ENCODE measurements around the gene PGBD1. TPM values are rescaled to one million over a fixed set of nuclear protein-coding genes. Genes with fewer than 3 reads are reported as not detected.
A peak's percentile ranks its signal among the peaks of the same experiment; 100 is the strongest.

Gene PGBD1
- total RNA-seq, 4 donors from 2014 or later: 2.6 to 10.9 (median 7.0) TPM

DNA sequence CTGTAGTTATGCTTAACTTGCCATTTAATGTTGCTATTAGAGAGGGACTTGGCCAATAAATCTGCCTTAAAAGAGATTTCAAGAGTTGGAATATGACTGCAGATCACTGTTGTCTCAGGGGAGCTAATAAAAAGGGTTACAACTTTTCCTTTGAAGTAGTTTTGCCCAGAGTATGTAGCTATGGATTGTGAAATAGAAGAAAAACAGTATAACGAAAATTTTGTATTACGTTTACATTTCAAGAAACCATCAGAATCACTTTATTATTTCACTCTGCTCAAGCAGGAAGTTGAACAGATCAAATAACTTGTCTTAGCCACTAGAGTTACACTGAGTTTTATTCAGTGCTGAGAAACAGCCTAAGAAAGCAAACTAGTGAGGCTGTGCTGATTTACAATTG lies 17.4 kb upstream of the PGBD1 start:
- H3K36me3 ChIP-seq: no peaks in the 10 kb centered on the region
- H3K27ac ChIP-seq: no peak overlapping the region
- H3K4me1 ChIP-seq: no peaks in the 10 kb centered on the region
- H3K9me3 ChIP-seq: peaks cover 0 to 3% of the 10 kb centered on the region in 2 donors
- TF ChIP-seq, protein P1, sequence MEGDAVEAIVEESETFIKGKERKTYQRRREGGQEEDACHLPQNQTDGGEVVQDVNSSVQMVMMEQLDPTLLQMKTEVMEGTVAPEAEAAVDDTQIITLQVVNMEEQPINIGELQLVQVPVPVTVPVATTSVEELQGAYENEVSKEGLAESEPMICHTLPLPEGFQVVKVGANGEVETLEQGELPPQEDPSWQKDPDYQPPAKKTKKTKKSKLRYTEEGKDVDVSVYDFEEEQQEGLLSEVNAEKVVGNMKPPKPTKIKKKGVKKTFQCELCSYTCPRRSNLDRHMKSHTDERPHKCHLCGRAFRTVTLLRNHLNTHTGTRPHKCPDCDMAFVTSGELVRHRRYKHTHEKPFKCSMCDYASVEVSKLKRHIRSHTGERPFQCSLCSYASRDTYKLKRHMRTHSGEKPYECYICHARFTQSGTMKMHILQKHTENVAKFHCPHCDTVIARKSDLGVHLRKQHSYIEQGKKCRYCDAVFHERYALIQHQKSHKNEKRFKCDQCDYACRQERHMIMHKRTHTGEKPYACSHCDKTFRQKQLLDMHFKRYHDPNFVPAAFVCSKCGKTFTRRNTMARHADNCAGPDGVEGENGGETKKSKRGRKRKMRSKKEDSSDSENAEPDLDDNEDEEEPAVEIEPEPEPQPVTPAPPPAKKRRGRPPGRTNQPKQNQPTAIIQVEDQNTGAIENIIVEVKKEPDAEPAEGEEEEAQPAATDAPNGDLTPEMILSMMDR (IDR thresholded peaks at IDR 0.05): no peak
- no peak for TF ChIP-seq POLR2A (IDR thresholded peaks at IDR 0.05)
- H3K27me3 ChIP-seq: no peaks in the 10 kb centered on the region
- no peak overlapping the region for H3K4me3 ChIP-seq
- intact Hi-C loops (cut with DNase I; ENCODE audit: low total_unique reads): no loop called here
- no peak for DNase-seq

DNA sequence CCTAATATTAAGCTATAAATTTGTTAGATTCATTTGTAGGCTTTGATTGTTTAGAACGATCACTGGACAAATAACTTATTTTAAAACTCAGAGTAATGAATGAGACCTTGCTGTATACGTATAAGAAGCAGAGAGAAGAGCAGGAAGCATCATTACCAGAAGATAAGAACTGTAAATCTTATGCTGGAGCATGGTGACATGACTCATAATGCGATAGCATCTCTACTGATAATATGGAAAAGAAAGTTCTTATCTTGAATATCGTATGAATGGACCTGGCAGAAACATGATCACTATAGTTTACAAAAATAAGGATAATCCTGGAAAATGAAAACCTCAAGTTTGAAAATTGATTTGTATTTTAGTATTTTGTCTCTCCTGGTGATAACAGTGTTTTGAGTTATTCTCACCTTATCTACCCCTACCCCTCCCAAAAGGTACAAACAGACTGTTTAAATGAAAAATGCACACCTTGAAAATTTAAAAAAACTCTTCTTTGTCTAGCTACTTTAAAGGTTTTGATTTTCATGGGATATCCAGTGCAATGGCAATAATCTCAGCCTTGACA lies 16.5 kb upstream of the PGBD1 start:
- H3K36me3 ChIP-seq: no peaks in the 10 kb centered on the region
- no peak overlapping the region for H3K4me3 ChIP-seq
- H3K27me3 ChIP-seq: no peaks in the 10 kb centered on the region
- H3K9me3 ChIP-seq: peaks cover 0 to 3% of the 10 kb centered on the region in 2 donors
- intact Hi-C loops (cut with DNase I; ENCODE audit: low total_unique reads): no loop called here
- DNase-seq: no peak
- no peak for TF ChIP-seq POLR2A (IDR thresholded peaks at IDR 0.05)
- TF ChIP-seq, protein P1 (IDR thresholded peaks at IDR 0.05): no peak
- no peak overlapping the region for H3K27ac ChIP-seq
- no peaks in the 10 kb centered on the region for H3K4me1 ChIP-seq

DNA sequence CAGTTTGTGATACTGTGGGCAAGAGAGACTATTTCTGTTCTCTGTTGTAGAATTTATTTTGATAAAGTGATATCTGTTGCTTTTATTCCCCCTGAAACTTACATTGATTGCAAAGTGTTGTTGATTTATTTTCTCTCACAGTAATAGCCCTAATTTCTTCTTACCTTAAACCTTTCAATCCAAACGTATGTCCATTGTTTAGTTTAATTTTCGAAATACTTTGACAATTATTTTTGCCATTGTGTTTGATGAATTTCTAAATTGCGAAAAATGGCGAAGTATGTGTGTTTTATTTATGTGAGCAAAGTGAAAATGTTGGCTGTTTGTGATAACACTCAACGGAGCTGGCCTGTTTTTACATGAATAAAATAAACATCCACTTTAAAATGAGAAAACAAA lies 14.8 kb upstream of the PGBD1 start:
- Histone ChIP-seq H3K4me1 (no peaks in the 10 kb centered on the region), H3K36me3 (no peaks in the 10 kb centered on the region), H3K4me3 (peak overlapping the region; percentile 86 to 90), H3K9me3 (no peaks in the 10 kb centered on the region), H3K27ac (peak overlapping the region; percentile 85 to 89), H3K27me3 (no peaks in the 10 kb centered on the region)
- TF ChIP-seq, protein P1 (IDR thresholded peaks at IDR 0.05): no peak
- no peak for TF ChIP-seq POLR2A (IDR thresholded peaks at IDR 0.05)
- DNase-seq: no peak
- intact Hi-C loops (cut with DNase I; ENCODE audit: low total_unique reads): no loop called here

DNA sequence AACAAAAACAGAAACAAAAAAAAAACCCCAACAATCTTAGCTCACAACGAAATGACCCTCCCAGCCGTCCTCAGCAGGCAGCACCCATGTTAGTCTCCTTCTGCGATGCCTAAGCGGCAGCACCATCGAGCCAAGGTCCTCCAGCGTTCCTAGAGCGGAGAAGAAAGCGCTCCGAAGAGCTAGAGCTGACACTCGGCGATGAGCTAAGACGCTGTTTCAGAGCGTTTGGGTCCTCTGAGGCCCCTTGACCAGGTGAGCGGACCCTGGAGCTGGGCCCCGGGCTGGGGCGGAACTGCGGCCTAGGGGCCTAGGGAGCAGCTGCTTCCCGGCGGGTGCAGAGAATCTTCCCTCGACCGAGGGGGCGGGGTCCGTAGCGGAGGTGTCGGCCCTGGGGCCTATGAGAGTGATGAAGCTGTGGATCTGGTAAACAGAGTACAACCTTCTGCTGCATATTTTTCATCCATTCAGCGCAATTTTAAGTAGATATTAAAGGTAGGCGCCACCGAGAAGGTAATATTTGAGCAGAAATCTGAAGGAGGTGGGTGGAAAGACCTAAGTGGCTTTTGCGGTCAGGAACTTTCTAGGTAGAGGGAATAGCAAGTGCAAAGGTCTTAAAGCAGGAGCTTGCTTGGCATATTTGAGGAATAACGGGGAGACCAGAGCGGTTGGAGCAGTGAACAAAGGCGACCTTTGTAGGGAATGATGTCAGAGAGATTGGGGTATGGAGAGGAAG lies 14.2 kb upstream of the PGBD1 start, which contains the start of gene ZSCAN26:
Gene ZSCAN26 (plus strand): TSS at position 182 of the 733 bp plus-strand sequence. CDS start 4,777 bp downstream, outside the sequence.
- no peaks in the 10 kb centered on the region for H3K4me1 ChIP-seq
- H3K27me3 ChIP-seq: no peaks in the 10 kb centered on the region
- intact Hi-C loops (cut with DNase I; ENCODE audit: low total_unique reads): no loop called here
- H3K27ac ChIP-seq: peak within 1 kb of the TSS; percentile 85 to 89
- H3K4me3 ChIP-seq: peak within 1 kb of the TSS; percentile 86 to 90
- H3K9me3 ChIP-seq: no peaks in the 10 kb centered on the region
- DNase-seq: peak; percentile 81 to 91
- H3K36me3 ChIP-seq: no peaks in the 10 kb centered on the region
- TF ChIP-seq, protein P1 (IDR thresholded peaks at IDR 0.05): peak in 1 of 4 experiments; percentile 6
- TF ChIP-seq POLR2A (IDR thresholded peaks at IDR 0.05): peak; percentile 19 to 53

DNA sequence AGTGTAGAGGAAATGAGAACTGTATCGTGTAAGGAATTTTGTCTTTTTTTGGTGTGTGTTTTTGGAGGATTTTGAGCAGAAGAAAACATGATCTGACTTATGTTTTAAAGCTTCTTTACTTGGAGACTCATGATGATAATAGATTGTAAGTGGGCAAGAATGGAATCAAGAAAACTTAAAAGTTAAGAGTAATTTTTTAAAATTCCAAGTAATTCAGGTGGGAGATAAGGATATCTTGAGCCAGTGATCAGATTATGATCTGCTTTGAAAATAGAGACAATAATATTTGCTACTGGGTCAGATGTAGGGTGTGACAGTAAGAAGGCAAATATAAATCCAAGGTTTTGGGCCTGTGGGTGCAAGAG lies 13.7 kb upstream of the PGBD1 start:
- intact Hi-C loops (cut with DNase I; ENCODE audit: low total_unique reads): no loop called here
- no peak for DNase-seq
- TF ChIP-seq POLR2A (IDR thresholded peaks at IDR 0.05): no peak
- TF ChIP-seq, protein P1 (IDR thresholded peaks at IDR 0.05): no peak
- Histone ChIP-seq H3K9me3 (no peaks in the 10 kb centered on the region), H3K27me3 (no peaks in the 10 kb centered on the region), H3K27ac (peak overlapping the region; percentile 85 to 89), H3K4me3 (peak overlapping the region; percentile 86 to 90), H3K36me3 (no peaks in the 10 kb centered on the region), H3K4me1 (no peaks in the 10 kb centered on the region)
